RWPE2 (cell line): ENCODE data around the gene NFATC2IP.

Source experiments
- ATAC-seq: fragments of 200-7000 bp; cut with Tn5 transposase; 3 replicates; pipeline ENCODE4 v1.9.1; 2021; ENCODE audit warnings: low read depth
- DNase-seq: peaks from one replicate; pipeline ENCODE4 v3.0.0-alpha.2; 2020; ENCODE audit warnings: low spot score
- H3K27ac ChIP-seq: fragments of 450-650 bp; 2 replicates; pipeline ENCODE4 v1.5.1; 2017; ENCODE audit warnings: mild to moderate bottlenecking; ENCODE audit not compliant: poor library complexity, severe bottlenecking
- H3K27me3 ChIP-seq: fragments of 250-450 bp; sonication (Bioruptor Pico); 2 replicates; pipeline ENCODE4 v1.5.1; 2021; ENCODE audit warnings: mild to moderate bottlenecking, moderate library complexity; ENCODE audit not compliant: insufficient read depth, poor library complexity, severe bottlenecking
- H3K36me3 ChIP-seq: fragments of 250-450 bp; sonication (Bioruptor Pico); 2 replicates; pipeline ENCODE4 v1.5.1; 2020; ENCODE audit warnings: low read depth, mild to moderate bottlenecking, moderate library complexity
- H3K4me1 ChIP-seq: fragments of 250-450 bp; sonication (Bioruptor Pico); 2 replicates; pipeline ENCODE4 v1.5.1; 2021; ENCODE audit warnings: mild to moderate bottlenecking, moderate library complexity; ENCODE audit not compliant: insufficient read depth, poor library complexity, severe bottlenecking
- H3K4me3 ChIP-seq: fragments of 250-450 bp; sonication (Bioruptor Pico); 2 replicates; pipeline ENCODE4 v1.5.1; 2021; ENCODE audit warnings: mild to moderate bottlenecking, moderate library complexity; ENCODE audit not compliant: severe bottlenecking
- H3K9me3 ChIP-seq: fragments of 250-450 bp; sonication (Bioruptor Pico); 2 replicates; pipeline ENCODE4 v1.5.1; 2021; ENCODE audit warnings: mild to moderate bottlenecking, moderate library complexity; ENCODE audit not compliant: severe bottlenecking
- TF ChIP-seq, protein P1 (sequence below): fragments of 450-650 bp; IDR thresholded peaks from one replicate; pipeline ENCODE4 v1.5.1; 2017; ENCODE audit warnings: mild to moderate bottlenecking, moderate library complexity; ENCODE audit not compliant: poor library complexity, severe bottlenecking

NFATC2IP gene

DNA sequence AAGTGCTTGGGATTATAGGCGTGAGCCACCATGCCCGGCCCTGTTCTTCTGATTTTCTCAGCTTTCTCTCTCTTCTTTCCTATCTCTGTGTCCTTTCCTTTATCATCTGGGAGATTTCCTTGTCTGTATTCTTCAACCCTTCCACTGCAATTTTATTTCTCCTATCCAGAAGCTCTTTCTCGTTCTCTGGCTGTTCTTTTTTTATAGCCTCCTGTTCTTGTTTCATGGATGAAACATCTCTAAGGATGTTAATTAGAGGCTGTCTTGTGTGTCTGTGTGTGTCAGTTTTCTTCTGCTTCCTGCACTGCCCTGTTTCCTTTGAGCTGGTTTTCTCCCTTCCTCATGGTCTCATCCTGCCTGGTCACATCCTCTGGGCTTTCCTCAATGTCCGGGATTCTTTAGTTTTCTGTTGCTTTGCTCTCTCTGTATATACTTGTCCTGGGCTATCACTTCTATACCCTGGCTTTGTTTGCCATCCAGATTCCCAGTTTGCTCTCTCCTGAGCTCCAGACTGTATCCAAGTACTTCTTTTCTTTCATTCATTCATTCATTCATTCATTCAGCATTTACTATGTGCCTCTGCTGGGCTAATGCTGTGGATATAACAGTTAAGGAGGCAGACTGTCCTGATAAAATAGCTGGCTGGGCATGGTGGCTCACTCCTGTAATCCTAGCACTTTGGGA, 36.6 kb downstream of the NFATC2IP start:
- Histone ChIP-seq H3K36me3 (peaks cover 17% of the 10 kb centered on the region; the same call in 1 of the 2 replicates), H3K27ac (no peak overlapping the region)
- DNase-seq, result no peak

DNA sequence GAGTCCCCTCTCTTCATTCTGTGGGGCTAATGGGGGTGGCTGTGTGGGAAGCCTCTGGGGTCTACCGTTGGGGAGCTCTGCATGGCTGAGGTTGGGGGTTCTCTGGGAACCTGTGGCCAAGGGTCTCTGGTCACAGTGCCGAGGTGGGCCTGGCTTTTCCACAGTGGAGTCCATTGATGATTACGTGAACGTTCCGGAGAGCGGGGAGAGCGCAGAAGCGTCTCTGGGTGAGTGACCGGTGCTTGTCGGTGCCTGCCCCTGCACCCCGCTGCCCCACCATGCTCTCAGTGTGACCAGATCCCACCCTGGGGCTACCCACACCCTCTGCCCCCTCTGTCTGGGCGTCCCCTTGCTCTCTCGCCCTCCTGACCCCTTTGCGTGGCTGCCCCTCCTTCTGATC, 38.6 kb downstream of the NFATC2IP start:
- Histone ChIP-seq H3K4me1 (no peaks in the 10 kb centered on the region), H3K9me3 (no peaks in the 10 kb centered on the region), H3K36me3 (peaks cover 5% of the 10 kb centered on the region; the same call in 1 of the 2 replicates), H3K4me3 (no peak overlapping the region), H3K27me3 (no peaks in the 10 kb centered on the region), H3K27ac (no peak overlapping the region)
- peak; percentile 68 for DNase-seq
- ATAC-seq, result no peak
- TF ChIP-seq, protein P1, sequence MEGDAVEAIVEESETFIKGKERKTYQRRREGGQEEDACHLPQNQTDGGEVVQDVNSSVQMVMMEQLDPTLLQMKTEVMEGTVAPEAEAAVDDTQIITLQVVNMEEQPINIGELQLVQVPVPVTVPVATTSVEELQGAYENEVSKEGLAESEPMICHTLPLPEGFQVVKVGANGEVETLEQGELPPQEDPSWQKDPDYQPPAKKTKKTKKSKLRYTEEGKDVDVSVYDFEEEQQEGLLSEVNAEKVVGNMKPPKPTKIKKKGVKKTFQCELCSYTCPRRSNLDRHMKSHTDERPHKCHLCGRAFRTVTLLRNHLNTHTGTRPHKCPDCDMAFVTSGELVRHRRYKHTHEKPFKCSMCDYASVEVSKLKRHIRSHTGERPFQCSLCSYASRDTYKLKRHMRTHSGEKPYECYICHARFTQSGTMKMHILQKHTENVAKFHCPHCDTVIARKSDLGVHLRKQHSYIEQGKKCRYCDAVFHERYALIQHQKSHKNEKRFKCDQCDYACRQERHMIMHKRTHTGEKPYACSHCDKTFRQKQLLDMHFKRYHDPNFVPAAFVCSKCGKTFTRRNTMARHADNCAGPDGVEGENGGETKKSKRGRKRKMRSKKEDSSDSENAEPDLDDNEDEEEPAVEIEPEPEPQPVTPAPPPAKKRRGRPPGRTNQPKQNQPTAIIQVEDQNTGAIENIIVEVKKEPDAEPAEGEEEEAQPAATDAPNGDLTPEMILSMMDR, result no peak

More for the DNA sequence above, 36.6 kb downstream of the NFATC2IP start:
- Histone ChIP-seq H3K4me1 (no peaks in the 10 kb centered on the region), H3K27me3 (no peaks in the 10 kb centered on the region), H3K9me3 (no peaks in the 10 kb centered on the region), H3K4me3 (no peak overlapping the region)
- no peak for ATAC-seq
- TF ChIP-seq, protein P1, result no peak

DNA sequence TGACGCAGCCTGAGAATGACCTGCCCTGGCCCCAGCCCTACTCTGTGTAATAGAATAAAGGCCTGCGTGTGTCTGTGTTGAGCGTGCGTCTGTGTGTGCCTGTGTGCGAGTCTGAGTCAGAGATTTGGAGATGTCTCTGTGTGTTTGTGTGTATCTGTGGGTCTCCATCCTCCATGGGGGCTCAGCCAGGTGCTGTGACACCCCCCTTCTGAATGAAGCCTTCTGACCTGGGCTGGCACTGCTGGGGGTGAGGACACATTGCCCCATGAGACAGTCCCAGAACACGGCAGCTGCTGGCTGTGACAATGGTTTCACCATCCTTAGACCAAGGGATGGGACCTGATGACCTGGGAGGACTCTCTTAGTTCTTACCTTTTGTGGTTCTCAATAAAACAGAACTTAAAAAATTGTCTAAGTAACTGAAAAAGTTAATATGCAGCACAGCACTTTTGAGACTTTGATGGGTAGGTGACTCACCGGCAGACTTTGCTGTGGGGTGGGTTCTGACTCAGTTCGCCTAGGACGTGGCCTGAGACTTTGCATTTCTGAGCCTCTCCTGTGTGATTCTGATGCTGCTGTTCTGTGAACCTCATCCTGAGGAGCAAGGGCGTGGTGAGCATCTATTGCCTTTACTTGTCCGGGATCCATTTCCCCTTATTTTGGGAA, 39.8 kb downstream of the NFATC2IP start:
- no peak overlapping the region for H3K27ac ChIP-seq
- DNase-seq (no peak), ATAC-seq (no peak)
- no peaks in the 10 kb centered on the region for H3K9me3 ChIP-seq
- peaks cover 5% of the 10 kb centered on the region; the same call in 1 of the 2 replicates for H3K36me3 ChIP-seq
- TF ChIP-seq, protein P1, result no peak
- H3K27me3 ChIP-seq, result no peaks in the 10 kb centered on the region
- no peak overlapping the region for H3K4me3 ChIP-seq
- no peaks in the 10 kb centered on the region for H3K4me1 ChIP-seq

DNA sequence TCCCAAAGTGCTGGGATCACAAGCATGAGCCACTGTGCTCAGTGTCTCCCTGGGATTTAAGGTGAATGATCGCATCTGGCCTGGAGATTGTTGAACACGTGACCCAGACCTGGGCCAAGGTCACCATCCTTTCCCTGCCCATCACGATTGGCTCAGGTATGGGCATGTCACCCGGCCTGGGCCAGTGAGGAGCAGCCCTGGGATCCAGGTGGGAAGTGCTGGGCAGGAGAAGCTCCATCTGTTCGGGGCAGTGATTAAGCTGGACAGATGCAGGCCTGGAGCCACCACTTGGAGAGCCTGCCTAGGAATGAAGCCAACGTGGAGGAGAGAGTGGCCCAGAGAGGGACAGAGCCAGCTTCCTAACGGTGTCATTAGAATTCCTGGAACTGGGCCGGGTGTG, 41.0 kb downstream of the NFATC2IP start:
- Histone ChIP-seq H3K27ac (no peak overlapping the region), H3K9me3 (no peaks in the 10 kb centered on the region), H3K4me1 (no peaks in the 10 kb centered on the region), H3K4me3 (no peak overlapping the region), H3K36me3 (peaks cover 5% of the 10 kb centered on the region; the same call in 1 of the 2 replicates), H3K27me3 (no peaks in the 10 kb centered on the region)
- ATAC-seq, result no peak
- TF ChIP-seq, protein P1, result no peak
- no peak for DNase-seq

DNA sequence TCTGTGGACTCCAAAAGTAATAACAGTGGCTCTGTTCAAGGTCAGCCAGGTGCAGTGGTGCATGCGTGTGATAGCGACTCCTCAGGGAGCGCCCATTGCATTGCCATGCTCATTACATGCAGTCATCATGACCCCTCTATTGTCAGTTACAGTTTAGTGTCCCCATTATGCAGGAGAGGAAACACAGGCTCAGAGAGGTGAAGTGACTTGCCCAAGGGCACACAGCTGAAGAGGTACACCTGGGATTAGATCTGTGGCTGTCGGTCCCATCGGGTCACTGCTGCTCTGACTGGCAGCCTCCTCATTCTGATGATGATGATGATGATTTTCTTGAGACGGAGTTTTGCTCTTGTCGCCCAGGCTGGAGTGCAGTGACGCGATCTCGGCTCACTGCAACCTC, 41.8 kb downstream of the NFATC2IP start:
- peaks cover 2% of the 10 kb centered on the region; the same call in 1 of the 2 replicates for H3K36me3 ChIP-seq
- no peak overlapping the region for H3K4me3 ChIP-seq
- no peaks in the 10 kb centered on the region for H3K9me3 ChIP-seq
- DNase-seq, result no peak
- H3K27me3 ChIP-seq, result no peaks in the 10 kb centered on the region
- no peak for ATAC-seq
- H3K4me1 ChIP-seq, result no peaks in the 10 kb centered on the region
- no peak overlapping the region for H3K27ac ChIP-seq
- TF ChIP-seq, protein P1, result no peak
